WTC11 (cell line): ENCODE measurements around the gene ELMO1. TPM values are rescaled to one million over a fixed set of nuclear protein-coding genes. Genes with fewer than 3 reads are reported as not detected.

Experiments used
- ATAC-seq: fragments of 200-7000 bp; cut with Tn5 transposase; 2 replicates; pipeline ENCODE4 v1.10.0; 2021; ENCODE audit warnings: mild to moderate bottlenecking, moderate library complexity
- CTCF ChIA-PET: fragments of 300-600 bp; sonication (Branson Sonifier 250); formaldehyde crosslinking; loops from one replicate; lab custom pipeline; 2021; ENCODE audit warnings: antibody characterized with exemption; lab: Charles Lee
- POLR2A ChIA-PET: fragments of 350-600 bp; sonication (Branson Sonifier 250); formaldehyde crosslinking; loops from one replicate; lab custom pipeline; 2021; ENCODE audit warnings: antibody characterized with exemption; lab: Charles Lee
- DNase-seq: peaks from one replicate; pipeline ENCODE4 v3.0.0; 2021; ENCODE audit warnings: low spot score
- H3K27ac Mint-ChIP-seq: 2 replicates; pipeline ENCODE4 v1.8.0; 2021; ENCODE audit warnings: mixed read lengths
- H3K27me3 Mint-ChIP-seq: 2 replicates; pipeline ENCODE4 v1.8.0; 2021; ENCODE audit warnings: low read depth, mild to moderate bottlenecking, moderate library complexity, mixed read lengths
- H3K36me3 Mint-ChIP-seq: 2 replicates; pipeline ENCODE4 v1.8.0; 2021; ENCODE audit warnings: mixed read lengths
- H3K4me1 Mint-ChIP-seq: 2 replicates; pipeline ENCODE4 v1.8.0; 2022; ENCODE audit warnings: mixed read lengths
- H3K4me3 Mint-ChIP-seq: 2 replicates; pipeline ENCODE4 v1.8.0; 2021; ENCODE audit warnings: mild to moderate bottlenecking, moderate library complexity, mixed read lengths
- H3K9me3 Mint-ChIP-seq: 2 replicates; pipeline ENCODE4 v1.8.0; 2021; ENCODE audit warnings: mixed read lengths
- ATF6 ChIP-seq: sonication (generic); formaldehyde crosslinking; IDR thresholded peaks from 2 replicates; pipeline ENCODE4 v1.8.1; 2023; ENCODE audit warnings: mild to moderate bottlenecking, missing genetic modification reagents
- CDX4 ChIP-seq: fragments of 250-450 bp; sonication (Bioruptor Pico); IDR thresholded peaks from 2 replicates; pipeline ENCODE4 v1.9.0; 2021; ENCODE audit warnings: moderate library complexity, mild to moderate bottlenecking, inconsistent platforms, borderline replicate concordance
- ELF4 ChIP-seq: sonication (generic); formaldehyde crosslinking; IDR thresholded peaks from 2 replicates; pipeline ENCODE4 v1.8.1; 2022; ENCODE audit warnings: low read depth, mild to moderate bottlenecking, moderate library complexity, missing genetic modification reagents
- EMX1 ChIP-seq: fragments of 250-450 bp; sonication (Bioruptor Pico); IDR thresholded peaks from 2 replicates; pipeline ENCODE4 v1.8.0; 2021; ENCODE audit warnings: mild to moderate bottlenecking
- ETV6 ChIP-seq: sonication (generic); formaldehyde crosslinking; IDR thresholded peaks from 2 replicates; pipeline ENCODE4 v1.8.1; 2022; ENCODE audit warnings: mild to moderate bottlenecking, missing genetic modification reagents
- FOXJ3 ChIP-seq: sonication (generic); formaldehyde crosslinking; IDR thresholded peaks from 2 replicates; pipeline ENCODE4 v1.9.0; 2021; ENCODE audit warnings: missing genetic modification reagents, mild to moderate bottlenecking, borderline replicate concordance
- FOXK1 ChIP-seq: sonication (generic); formaldehyde crosslinking; IDR thresholded peaks from 2 replicates; pipeline ENCODE4 v1.8.0; 2022; ENCODE audit warnings: mild to moderate bottlenecking, moderate library complexity, missing genetic modification reagents
- IRF2 ChIP-seq: sonication (generic); formaldehyde crosslinking; IDR thresholded peaks from 2 replicates; pipeline ENCODE4 v1.8.0; 2022; ENCODE audit warnings: low read depth, missing genetic modification reagents, borderline replicate concordance
- JUN ChIP-seq: sonication (generic); formaldehyde crosslinking; IDR thresholded peaks from 2 replicates; pipeline ENCODE4 v1.8.0; 2023; ENCODE audit warnings: mild to moderate bottlenecking, missing genetic modification reagents
- MLX ChIP-seq: sonication (generic); formaldehyde crosslinking; IDR thresholded peaks from 2 replicates; pipeline ENCODE4 v1.8.1; 2023; ENCODE audit warnings: mild to moderate bottlenecking, missing genetic modification reagents, moderate library complexity
- NFATC4 ChIP-seq: fragments of 250-450 bp; sonication (Bioruptor Pico); IDR thresholded peaks from 2 replicates; pipeline ENCODE4 v1.9.0; 2021; ENCODE audit warnings: mild to moderate bottlenecking
- NR3C1 ChIP-seq: sonication (generic); formaldehyde crosslinking; conservative IDR thresholded peaks from 2 replicates; pipeline ENCODE4 v1.8.1; 2023; ENCODE audit warnings: low read depth, mild to moderate bottlenecking, missing genetic modification reagents
- PRRX2 ChIP-seq: fragments of 250-450 bp; sonication (Bioruptor Pico); IDR thresholded peaks from 2 replicates; pipeline ENCODE4 v1.8.0; 2021; ENCODE audit warnings: mild to moderate bottlenecking
- RORB ChIP-seq: fragments of 250-450 bp; sonication (Bioruptor Pico); IDR thresholded peaks from 2 replicates; pipeline ENCODE4 v1.9.0; 2021; ENCODE audit warnings: mild to moderate bottlenecking
- SMAD3 ChIP-seq: sonication (generic); formaldehyde crosslinking; IDR thresholded peaks from 2 replicates; pipeline ENCODE4 v1.8.0; 2022; ENCODE audit warnings: missing genetic modification reagents, mild to moderate bottlenecking, borderline replicate concordance
- TEAD4 ChIP-seq: sonication (generic); formaldehyde crosslinking; IDR thresholded peaks from 2 replicates; pipeline ENCODE4 v1.8.0; 2022; ENCODE audit warnings: mild to moderate bottlenecking, missing genetic modification reagents
- USF2 ChIP-seq: sonication (generic); formaldehyde crosslinking; IDR thresholded peaks from 2 replicates; pipeline ENCODE4 v1.8.1; 2023; ENCODE audit warnings: mild to moderate bottlenecking, missing genetic modification reagents, moderate library complexity
- ZBTB21 ChIP-seq: sonication (generic); formaldehyde crosslinking; IDR thresholded peaks from 2 replicates; pipeline ENCODE4 v1.8.1; 2023; ENCODE audit warnings: mild to moderate bottlenecking, missing genetic modification reagents, borderline replicate concordance
- total RNA-seq: library from RNA; stranded (reverse); gene quantifications from 3 replicates; pipeline ENCODE4 v1.2.3, GENCODE V29; 2021
- TF ChIP-seq, protein P1 (sequence below): sonication (generic); formaldehyde crosslinking; IDR thresholded peaks from 2 replicates; pipeline ENCODE4 v1.8.1; 2022; ENCODE audit warnings: low read depth, missing genetic modification reagents, borderline replicate concordance

ELMO1 gene
- total RNA-seq, 1 experiment from 2014 or later = 19.4 TPM

GRCh38 chr7:36905841-36906240 is 542.8 kb downstream of the ELMO1 start:
- CTCF ChIA-PET = no interaction called here
- TF ChIP-seq IRF2 (CRISPR knock-in tag) = no peak
- no peak for TF ChIP-seq MLX (CRISPR knock-in tag)
- no peak for TF ChIP-seq JUN (CRISPR knock-in tag)
- TF ChIP-seq NFATC4 = no peak
- no peak for TF ChIP-seq ATF6
- no peak for TF ChIP-seq USF2 (CRISPR knock-in tag)
- TF ChIP-seq NR3C1 = no peak
- no peak for TF ChIP-seq FOXK1 (CRISPR knock-in tag)
- POLR2A ChIA-PET = no interaction called here
- Mint-ChIP-seq H3K27ac (no peak overlapping the region), H3K4me1 (peaks cover 12% of the 10 kb centered on the region), H3K27me3 (no peaks in the 10 kb centered on the region), H3K9me3 (no peaks in the 10 kb centered on the region), H3K36me3 (no peaks in the 10 kb centered on the region), H3K4me3 (no peak overlapping the region)
- no peak for DNase-seq
- ATAC-seq = no peak

DNA sequence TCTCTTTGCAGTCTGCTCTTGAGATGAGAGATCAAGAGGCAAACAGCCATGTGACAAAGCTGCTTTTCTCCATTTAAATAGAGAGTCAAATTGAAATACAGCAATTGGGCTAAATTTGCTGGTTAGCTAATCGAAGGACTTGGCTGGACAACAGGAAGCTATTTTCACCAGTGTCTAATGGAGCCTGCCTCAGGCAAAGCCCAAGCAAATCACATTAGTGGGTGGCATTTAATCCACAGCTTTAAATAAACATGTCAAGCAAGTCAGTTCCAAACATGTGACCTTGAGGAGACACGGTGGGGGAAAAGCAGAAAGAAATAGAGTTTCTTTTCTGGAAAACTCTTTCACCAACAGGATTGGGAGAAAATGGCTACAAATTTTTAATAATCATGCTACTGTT is 543.9 kb downstream of the ELMO1 start:
- no peak overlapping the region for H3K4me3 Mint-ChIP-seq
- DNase-seq = no peak
- H3K4me1 Mint-ChIP-seq = peaks cover 12% of the 10 kb centered on the region
- ATAC-seq = no peak
- H3K27me3 Mint-ChIP-seq = no peaks in the 10 kb centered on the region
- H3K9me3 Mint-ChIP-seq = no peaks in the 10 kb centered on the region
- H3K36me3 Mint-ChIP-seq = no peaks in the 10 kb centered on the region
- H3K27ac Mint-ChIP-seq = no peak overlapping the region
- TF ChIP-seq ZBTB21 (CRISPR knock-in tag) (no peak), ELF4 (CRISPR knock-in tag) (no peak), CDX4 (CRISPR knock-in tag) (no peak), TEAD4 (CRISPR knock-in tag) (no peak), PRRX2 (CRISPR knock-in tag) (no peak), EMX1 (CRISPR knock-in tag) (no peak), FOXJ3 (CRISPR knock-in tag) (no peak)
- ChIA-PET CTCF (interaction anchor here (0.8 kb wide), 1 partner anchor 63 kb away, joined by 3 read pairs; no protein-coding TSS in a partner anchor), POLR2A (no interaction called here)

DNA sequence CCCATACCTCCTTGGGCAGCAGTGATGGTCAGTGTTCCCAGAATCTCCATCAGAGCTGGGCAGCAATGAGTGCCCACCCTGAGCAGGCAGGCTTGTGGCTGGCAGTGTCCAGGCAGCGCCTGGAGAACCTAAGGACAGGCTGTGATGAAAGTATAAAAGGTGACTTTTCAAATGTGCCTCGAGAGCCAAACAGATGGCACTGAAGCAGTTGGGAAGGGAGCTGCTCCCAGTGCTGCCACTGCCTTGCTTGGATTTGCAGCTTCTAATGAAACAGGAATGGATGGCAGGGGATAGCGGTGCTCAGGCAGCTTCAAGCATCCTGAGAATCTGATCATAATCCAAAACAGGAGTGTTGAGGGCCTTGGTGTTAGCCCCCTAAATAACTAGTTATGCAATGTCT is 544.6 kb downstream of the ELMO1 start:
- CTCF ChIA-PET = interaction anchor here (0.7 to 0.8 kb wide), 2 partner anchors 63 to 752 kb away, joined by 3 read pairs; no protein-coding TSS in a partner anchor
- Mint-ChIP-seq H3K4me1 (peaks cover 12% of the 10 kb centered on the region), H3K36me3 (no peaks in the 10 kb centered on the region), H3K4me3 (no peak overlapping the region), H3K27me3 (no peaks in the 10 kb centered on the region), H3K27ac (no peak overlapping the region), H3K9me3 (no peaks in the 10 kb centered on the region)
- DNase-seq = no peak
- ATAC-seq = no peak
- no peak for TF ChIP-seq RORB (CRISPR knock-in tag)
- no peak for TF ChIP-seq SMAD3 (CRISPR knock-in tag)
- no peak for TF ChIP-seq PRRX2 (CRISPR knock-in tag)
- no peak for TF ChIP-seq ETV6 (CRISPR knock-in tag)
- no peak for TF ChIP-seq MLX (CRISPR knock-in tag)
- TF ChIP-seq, protein P1, sequence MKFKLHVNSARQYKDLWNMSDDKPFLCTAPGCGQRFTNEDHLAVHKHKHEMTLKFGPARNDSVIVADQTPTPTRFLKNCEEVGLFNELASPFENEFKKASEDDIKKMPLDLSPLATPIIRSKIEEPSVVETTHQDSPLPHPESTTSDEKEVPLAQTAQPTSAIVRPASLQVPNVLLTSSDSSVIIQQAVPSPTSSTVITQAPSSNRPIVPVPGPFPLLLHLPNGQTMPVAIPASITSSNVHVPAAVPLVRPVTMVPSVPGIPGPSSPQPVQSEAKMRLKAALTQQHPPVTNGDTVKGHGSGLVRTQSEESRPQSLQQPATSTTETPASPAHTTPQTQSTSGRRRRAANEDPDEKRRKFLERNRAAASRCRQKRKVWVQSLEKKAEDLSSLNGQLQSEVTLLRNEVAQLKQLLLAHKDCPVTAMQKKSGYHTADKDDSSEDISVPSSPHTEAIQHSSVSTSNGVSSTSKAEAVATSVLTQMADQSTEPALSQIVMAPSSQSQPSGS (CRISPR knock-in tag) = no peak
- POLR2A ChIA-PET = no interaction called here
